NCI-H187 treated with DMSO at 0.1 percent for 48 hours (cell line): ENCODE data around the gene URI1.
"Not testable (repeated sequence)": the region's sequence is repeated elsewhere in the genome, so short reads cannot be mapped to it uniquely, and the experiment has no call there.

Source experiments
- DNase-seq: peaks from one replicate; lab custom pipeline; 2025; lab: John Stamatoyannopoulos, UW

Gene URI1

GRCh38 chr19:29941828-29942403 lies at the start of gene URI1:
Gene URI1 (plus strand): TSS chr19:29942239. CDS start chr19:29942548, 309 bp downstream.
- peak; percentile 31 for DNase-seq

- no peak for DNase-seq
These were observed 48.3 kb upstream of the URI1 start for GRCh38 chr19:29893606-29894284.

GRCh38 chr19:29896802-29897201 lies 45.2 kb upstream of the URI1 start:
- no peak for DNase-seq

GRCh38 chr19:29897466-29897865 lies 44.6 kb upstream of the URI1 start:
- no peak for DNase-seq

GRCh38 chr19:29904017-29904416 lies 38.0 kb upstream of the URI1 start:
- DNase-seq: no peak

GRCh38 chr19:29908963-29909944 lies 32.8 kb upstream of the URI1 start:
- no peak for DNase-seq

GRCh38 chr19:29914933-29915332 lies 27.1 kb upstream of the URI1 start:
- no peak for DNase-seq

GRCh38 chr19:29915832-29916231 lies 26.2 kb upstream of the URI1 start:
- DNase-seq: not testable (repeated sequence)

- no peak for DNase-seq
These were observed 24.1 kb upstream of the URI1 start for GRCh38 chr19:29917911-29918310.

- DNase-seq: no peak
These were observed 23.1 kb upstream of the URI1 start for GRCh38 chr19:29918891-29919290.

GRCh38 chr19:29922972-29923371 lies 19.1 kb upstream of the URI1 start:
- DNase-seq: no peak

- DNase-seq: no peak
These were observed 18.4 kb upstream of the URI1 start for GRCh38 chr19:29923653-29924052.

- DNase-seq: no peak
These were observed 16.0 kb upstream of the URI1 start for GRCh38 chr19:29926031-29926430.

GRCh38 chr19:29926801-29927200 lies 15.2 kb upstream of the URI1 start:
- no peak for DNase-seq

- no peak for DNase-seq
These were observed 14.0 kb upstream of the URI1 start for GRCh38 chr19:29927944-29928625.

GRCh38 chr19:29928831-29929230 lies 13.2 kb upstream of the URI1 start:
- no peak for DNase-seq

GRCh38 chr19:29934257-29934656 lies 7.8 kb upstream of the URI1 start:
- DNase-seq: no peak

- DNase-seq: no peak
These were observed 7.3 kb upstream of the URI1 start for GRCh38 chr19:29934781-29935180.

- no peak for DNase-seq
These were observed 5.6 kb upstream of the URI1 start for GRCh38 chr19:29936409-29936808.

GRCh38 chr19:29939628-29940027 lies 2.4 kb upstream of the URI1 start:
- DNase-seq: no peak

- no peak for DNase-seq
These were observed 961 bp upstream of the URI1 start for GRCh38 chr19:29940971-29941585.
